Skeletal muscle cell (primary cell): Measurements from ENCODE around the gene ZNF593.

ENCODE experiments used
- DNase-seq: peaks from one replicate; pipeline ENCODE4 v3.0.0-alpha.2; 2010; ENCODE audit warnings: low read depth
- H3K4me3 ChIP-seq: 2 replicates; pipeline ENCODE4 v1.5.1; 2011; ENCODE audit warnings: low read depth, mild to moderate bottlenecking, control low read depth, low read length, moderate library complexity

The ZNF593 gene

GRCh38 chr1:26169669-26170471 lies at the start of gene ZNF593:
ZNF593 (plus strand) TSS chr1:26169908; CDS start chr1:26169984, 76 bp downstream.
- H3K4me3 ChIP-seq = peak within 1 kb of the TSS; percentile 88
- peak; percentile 54 for DNase-seq

DNA sequence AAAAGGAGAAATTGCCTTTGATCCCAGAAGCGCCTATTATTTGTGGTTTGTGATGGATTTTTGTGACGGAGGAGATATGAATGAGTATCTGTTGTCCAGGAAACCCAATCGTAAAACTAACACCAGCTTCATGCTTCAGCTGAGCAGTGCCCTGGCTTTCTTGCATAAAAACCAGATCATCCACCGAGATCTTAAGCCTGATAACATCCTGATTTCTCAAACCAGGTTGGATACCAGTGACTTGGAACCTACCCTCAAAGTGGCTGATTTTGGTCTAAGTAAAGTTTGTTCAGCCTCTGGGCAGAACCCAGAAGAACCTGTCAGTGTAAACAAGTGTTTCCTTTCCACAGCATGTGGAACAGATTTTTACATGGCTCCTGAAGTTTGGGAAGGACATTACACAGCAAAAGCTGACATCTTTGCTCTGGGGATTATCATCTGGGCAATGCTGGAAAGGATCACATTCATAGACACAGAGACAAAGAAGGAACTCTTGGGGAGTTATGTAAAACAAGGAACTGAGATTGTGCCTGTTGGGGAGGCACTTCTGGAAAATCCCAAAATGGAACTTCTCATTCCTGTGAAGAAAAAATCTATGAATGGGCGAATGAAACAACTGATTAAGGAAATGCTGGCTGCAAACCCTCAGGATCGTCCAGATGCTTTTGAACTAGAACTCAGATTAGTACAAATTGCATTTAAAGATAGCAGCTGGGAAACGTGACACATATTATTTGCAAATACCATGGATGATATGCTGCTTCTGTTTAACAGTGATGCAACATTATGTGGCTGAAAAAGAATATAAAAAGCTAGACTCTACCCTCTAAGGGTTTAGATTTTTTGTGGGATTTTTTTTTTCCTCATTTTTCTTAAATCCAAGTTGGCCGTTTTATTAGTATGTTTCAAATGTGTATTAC lies 47.6 kb upstream of the ZNF593 start:
- no peak for DNase-seq
- H3K4me3 ChIP-seq = no peak overlapping the region

DNA sequence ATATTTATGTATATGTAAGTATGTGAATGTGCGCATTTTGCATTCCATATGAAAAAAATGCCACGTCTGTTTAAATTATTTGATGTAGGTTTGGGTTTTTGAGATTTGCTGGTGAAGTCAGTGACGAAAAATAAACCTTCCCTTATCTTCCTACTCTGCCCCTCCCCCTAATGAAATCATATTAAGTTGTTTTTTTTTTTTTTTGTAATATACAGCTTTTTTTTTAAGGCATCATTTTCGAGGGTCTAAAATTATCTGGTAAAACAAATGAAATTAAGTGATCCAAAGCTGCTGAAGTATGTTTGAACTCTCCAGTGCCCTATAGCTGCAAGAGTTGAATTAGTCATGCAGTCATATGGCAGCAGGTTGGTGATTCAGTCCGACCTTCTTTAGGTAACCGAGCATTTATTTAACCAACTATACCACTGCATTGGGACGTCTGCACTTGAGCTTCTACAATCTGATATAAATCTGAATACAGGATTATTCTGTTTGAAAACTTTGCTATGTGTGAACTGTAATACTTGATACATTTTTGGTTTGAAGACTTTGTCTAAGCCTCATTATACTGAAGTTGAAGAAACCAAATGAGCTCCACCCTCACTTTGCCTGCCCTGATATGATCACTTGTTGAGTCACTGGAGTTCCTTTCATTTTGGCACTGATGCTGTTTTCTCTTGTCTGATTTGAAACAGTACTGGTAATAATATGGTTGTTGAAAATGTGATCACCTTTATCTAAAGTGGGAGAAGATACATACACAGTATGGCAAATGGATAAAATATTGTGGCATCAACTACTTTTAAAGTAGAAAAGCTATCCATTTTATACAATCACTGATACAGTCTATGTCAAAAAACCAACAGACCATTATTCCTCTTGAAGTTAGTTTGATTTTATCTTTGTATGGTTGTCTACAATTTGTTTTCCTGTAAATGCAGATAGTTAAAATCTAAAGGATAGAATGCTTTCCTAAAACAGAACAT lies 46.4 kb upstream of the ZNF593 start:
- DNase-seq = no peak
- H3K4me3 ChIP-seq = no peak overlapping the region

DNA sequence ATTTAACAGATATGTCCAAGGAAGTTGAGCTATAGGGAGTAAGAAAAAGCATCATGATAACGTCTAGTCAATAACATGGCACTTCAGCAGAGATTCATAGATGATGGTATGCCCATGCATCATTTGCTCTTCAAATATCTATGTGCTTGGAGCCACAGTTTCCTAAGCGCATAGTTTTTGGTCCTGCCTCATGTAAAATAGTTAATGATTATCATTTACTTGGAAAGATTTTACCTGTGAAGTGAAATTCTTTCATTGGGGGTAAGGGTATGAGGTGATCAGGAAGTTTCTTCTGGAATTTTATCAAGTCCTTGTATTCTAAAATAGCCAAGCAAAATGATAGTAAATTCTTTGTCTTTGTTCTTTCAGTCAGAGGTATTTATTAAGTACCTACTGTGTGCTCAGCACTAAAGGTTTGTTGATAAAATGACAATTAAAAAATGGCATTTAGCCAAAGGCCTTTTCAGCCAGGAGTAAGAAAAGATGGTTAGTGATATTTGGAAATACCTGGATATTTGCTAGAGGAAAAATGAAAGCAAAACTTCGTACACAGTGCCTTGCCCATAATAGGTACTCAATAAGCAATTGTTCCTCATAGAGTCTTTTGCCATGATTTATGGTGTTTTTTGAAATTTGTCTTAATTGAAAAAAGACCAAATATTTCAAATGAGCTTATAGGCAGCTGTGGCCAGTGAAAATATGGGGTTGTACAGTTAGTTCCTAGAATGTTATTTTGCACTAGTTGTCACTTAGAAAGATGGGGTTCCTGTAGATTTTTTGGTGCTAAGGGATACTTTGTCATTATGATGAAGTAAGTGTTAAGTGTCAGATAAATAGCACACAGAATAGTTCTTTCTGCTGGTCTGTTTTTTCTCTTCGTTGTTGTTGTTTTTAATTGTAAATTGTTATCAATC lies 45.0 kb upstream of the ZNF593 start:
- no peak for DNase-seq
- no peak overlapping the region for H3K4me3 ChIP-seq

DNA sequence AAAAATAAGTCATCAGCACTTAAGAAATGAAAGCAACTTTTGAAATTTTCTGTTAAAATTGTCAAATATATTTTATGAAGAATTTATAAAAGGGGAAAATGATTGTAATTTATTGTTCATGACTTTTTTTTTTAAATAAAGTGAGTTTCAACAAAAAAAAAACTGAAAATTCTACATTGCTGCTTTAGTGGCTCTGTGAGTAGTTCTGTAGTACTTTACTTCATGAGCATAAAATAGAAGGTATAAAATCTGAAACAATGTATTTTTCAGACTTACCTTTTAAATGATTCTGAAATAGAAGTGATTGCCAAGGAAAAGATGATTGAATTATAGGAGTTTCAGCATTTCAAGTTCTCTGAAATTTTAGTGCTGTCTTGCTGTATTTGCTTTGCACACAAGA lies 44.3 kb upstream of the ZNF593 start:
- H3K4me3 ChIP-seq = no peak overlapping the region
- DNase-seq = no peak

DNA sequence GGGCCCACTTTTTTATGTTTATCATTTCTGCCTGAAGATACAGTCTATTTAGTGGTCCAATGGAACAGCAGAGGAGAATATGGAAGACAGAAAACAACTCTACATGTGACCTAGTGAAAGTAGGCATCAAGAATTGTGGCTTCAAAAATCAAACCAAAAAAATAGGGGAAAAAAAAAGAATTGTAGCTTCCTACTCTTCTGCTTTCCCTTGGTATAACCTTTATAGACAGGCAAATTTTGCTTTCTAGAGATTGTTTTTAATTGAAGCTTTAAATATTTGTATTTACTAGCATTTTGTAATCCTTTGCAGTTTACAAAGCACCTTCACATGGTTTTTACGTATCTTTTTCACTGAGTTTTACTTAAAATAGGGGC lies 43.8 kb upstream of the ZNF593 start:
- no peak overlapping the region for H3K4me3 ChIP-seq
- no peak for DNase-seq

DNA sequence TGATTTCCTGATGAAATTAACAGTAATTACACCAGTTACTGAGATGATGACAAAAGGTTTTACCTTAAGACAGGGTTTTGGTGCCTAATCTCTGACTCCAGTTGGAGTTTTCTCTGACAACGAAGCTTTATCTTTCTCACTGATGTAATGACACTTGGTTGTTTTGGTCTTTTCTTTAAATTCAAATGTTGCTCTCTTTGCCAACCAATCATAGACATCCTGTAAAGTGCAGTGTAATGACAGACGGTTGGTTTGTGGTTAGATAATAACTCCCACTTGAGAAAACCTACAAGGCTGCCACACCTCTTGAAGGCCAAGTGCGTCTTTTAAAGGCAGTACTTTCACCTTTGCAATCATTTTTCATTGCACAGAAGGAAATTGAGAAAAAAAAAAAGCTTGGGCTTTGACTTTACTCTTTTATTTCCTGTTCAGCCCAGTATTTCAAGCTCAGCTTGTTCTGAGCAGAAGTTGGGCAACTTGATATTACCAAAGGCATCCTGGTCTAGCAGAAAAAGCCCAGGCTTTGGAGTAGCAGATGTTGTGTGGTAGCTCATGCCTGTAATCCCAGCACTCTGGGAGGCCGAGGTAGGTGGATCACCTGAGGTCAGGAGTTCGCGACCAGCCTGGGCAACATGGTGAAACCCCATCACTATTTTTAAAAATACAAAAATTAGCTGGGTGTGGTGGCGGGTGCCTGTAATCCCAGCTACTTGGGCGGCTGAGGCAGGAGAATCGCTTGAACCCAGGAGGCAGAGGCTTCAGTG lies 43.2 kb upstream of the ZNF593 start:
- H3K4me3 ChIP-seq = no peak overlapping the region
- no peak for DNase-seq

- H3K4me3 ChIP-seq = no peak overlapping the region
- no peak for DNase-seq
Measured at GRCh38 chr1:26127235-26128163, 42.2 kb upstream of the ZNF593 start.

DNA sequence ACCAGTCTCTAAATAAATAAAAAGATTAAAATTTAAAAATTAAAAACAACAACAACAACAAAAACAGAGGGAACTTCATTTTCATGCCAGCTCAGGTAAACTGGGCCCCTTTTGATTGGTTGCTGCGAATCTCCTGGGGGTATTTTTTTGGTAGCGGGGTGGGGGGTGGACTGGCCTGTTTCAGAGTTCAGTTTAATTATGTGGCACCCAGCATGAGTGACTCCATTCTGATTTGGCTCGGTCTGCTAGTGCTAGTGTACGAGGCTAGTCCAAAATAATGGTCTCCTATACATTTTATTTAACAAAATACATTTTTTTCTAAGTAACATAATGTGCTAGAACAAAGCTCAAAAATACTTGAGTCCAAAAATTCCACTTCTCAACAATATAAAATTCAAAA lies 39.9 kb upstream of the ZNF593 start:
- DNase-seq = no peak
- no peak overlapping the region for H3K4me3 ChIP-seq

DNA sequence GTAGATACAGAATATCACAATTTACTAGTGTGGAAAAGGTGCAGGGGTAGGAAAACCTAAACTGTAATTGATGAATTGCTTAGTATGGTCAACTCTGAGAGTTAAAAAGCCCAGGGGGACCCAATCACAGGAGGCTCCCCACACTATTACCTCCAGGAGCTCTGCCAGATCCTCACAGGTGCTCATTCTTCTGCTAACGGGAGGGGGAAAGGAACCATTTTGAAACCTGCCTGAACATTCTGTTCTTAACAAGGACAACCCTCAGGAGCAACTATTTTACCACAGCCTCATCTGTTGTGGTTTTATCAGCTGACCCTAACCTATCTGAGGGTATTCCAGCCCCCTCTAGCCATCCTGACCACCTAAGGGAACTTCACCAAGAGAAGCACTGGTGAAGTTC lies 39.0 kb upstream of the ZNF593 start:
- no peak for DNase-seq
- no peak overlapping the region for H3K4me3 ChIP-seq

DNA sequence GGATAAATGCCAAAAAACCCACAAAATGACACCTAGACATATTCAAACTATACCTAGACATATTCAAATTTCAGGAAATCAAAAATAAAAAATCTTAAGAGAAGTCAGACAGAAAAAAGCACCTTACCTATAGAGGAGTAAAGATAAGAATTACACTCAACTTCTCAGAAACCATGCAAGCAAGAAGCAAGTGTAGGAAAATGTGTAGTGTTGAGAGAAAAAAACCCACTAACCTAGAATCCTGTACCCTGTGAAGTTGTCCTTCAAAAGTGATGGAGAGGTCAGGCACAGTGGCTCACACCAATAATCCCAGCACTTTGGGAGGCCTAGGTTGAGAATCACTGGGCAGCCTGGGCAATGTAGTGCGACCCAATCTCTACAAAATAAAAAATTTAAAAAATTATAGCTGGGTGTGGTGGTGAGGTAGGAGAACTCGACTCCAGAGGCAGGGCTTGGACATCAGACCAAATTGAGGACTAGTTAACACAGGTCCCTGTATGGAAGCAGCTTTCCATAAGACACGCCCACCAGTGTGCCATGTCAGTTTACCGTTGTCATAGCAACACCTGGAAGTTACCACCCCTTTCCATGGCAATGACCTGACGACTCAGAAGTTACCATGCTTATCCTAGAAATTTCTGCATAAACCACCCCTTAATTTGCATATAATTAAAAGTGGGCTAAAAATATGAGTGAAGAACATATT lies 37.4 kb upstream of the ZNF593 start:
- no peak overlapping the region for H3K4me3 ChIP-seq
- no peak for DNase-seq

DNA sequence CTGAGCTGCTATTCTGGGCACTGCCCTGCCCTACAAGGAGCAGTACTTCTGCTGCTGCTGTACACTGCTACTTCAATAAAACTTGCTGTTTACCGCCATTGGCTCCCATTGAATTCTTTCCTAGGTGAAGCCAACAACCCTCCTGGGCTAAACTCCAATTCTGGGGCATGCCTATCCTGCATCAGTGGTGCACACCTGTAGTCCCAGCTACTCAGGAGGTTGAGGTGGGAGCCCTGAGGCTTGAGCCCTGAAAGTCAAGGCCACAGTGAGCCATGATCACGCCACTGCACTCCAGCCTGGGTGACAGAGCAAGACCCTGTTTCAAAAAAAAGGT lies 36.9 kb upstream of the ZNF593 start:
- DNase-seq = no peak
- no peak overlapping the region for H3K4me3 ChIP-seq

- DNase-seq = no peak
- H3K4me3 ChIP-seq = no peak overlapping the region
Measured at GRCh38 chr1:26134466-26134865, 35.2 kb upstream of the ZNF593 start.

DNA sequence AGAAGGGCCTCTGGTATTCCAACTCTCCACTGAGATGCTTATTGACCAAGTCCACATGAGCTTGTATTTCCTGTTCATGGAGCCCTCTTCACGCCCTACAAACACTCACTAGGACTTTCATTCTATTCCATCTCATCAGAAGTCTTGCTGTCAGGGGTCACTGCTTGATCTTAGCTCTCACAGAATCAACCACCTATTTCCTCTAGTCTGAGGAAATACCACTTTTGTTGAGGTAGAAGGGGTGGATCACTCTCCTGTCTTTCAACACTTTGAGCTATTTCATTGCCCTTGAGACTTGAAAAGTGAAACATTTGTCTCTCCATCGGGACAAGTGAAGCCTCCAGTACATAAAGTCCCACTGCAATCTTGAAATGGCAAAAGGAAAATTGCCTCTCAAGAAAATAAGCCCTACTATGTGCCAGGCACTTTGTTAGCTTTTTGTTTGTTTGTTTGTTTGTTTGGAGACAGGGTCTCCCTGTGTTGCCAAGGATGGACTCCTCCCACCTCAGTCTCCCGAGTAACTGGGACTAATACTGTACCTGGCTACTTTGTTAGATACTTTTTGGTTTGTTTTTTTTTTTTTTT lies 30.6 kb upstream of the ZNF593 start:
- H3K4me3 ChIP-seq = no peak overlapping the region
- no peak for DNase-seq

DNA sequence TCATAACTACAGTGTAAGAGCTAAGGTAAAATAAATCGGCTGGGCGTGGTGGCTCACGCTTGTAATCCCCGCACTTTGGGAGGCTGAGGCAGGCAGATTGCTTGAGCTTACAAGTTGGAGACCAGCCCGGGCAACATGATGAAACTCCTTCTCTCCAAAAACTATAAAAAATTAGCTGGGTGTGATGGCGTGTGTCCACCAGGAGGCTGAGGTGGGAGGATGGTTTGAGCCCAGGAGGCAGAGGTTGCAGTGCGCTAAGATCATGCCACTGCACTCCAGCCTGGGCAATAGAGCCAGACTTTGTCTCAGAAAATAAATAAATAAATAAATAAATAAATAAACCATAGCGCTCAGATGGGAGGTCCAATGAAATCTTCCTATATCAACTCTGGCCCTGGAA lies 27.5 kb upstream of the ZNF593 start:
- H3K4me3 ChIP-seq = no peak overlapping the region
- no peak for DNase-seq
